Neural progenitor cell (in vitro differentiated cells): ENCODE measurements around the gene GLT6D1. TPM values are rescaled to one million over a fixed set of nuclear protein-coding genes. Genes with fewer than 3 reads are reported as not detected.

Experiments
- DNase-seq: peaks from one replicate; pipeline ENCODE4 v3.0.0-alpha.2; 2016; ENCODE audit warnings: low spot score
- H2AFZ ChIP-seq: fragments of 200-600 bp; sonication (generic); replicated peaks from 2 replicates; pipeline ENCODE4 v1.6.1; 2016; ENCODE audit warnings: antibody characterized with exemption
- H3F3A ChIP-seq: fragments of 200-600 bp; sonication (generic); 2 replicates; pipeline ENCODE4 v1.6.1; 2016; ENCODE audit warnings: antibody characterized with exemption, low read depth
- H3K27ac ChIP-seq: fragments of 200-600 bp; sonication (generic); 2 replicates; pipeline ENCODE4 v1.5.1; 2016; ENCODE audit warnings: mild to moderate bottlenecking
- H3K27me3 ChIP-seq: fragments of 200-600 bp; sonication (generic); 2 replicates; pipeline ENCODE4 v1.6.1; 2016; ENCODE audit warnings: mild to moderate bottlenecking, moderate library complexity
- H3K36me3 ChIP-seq: fragments of 200-600 bp; sonication (generic); 2 replicates; pipeline ENCODE4 v1.5.1; 2016
- H3K4me1 ChIP-seq: fragments of 200-600 bp; sonication (generic); 2 replicates; pipeline ENCODE4 v1.6.1; 2016; ENCODE audit warnings: mixed run types
- H3K4me2 ChIP-seq: fragments of 200-600 bp; sonication (generic); 2 replicates; pipeline ENCODE4 v1.6.1; 2016
- H3K4me3 ChIP-seq: fragments of 200-600 bp; sonication (generic); 2 replicates; pipeline ENCODE4 v1.5.1; 2016
- H3K79me2 ChIP-seq: fragments of 200-600 bp; sonication (generic); 2 replicates; pipeline ENCODE4 v1.6.1; 2016; ENCODE audit warnings: low read depth
- H3K9ac ChIP-seq: fragments of 200-600 bp; sonication (generic); 2 replicates; pipeline ENCODE4 v1.6.1; 2016
- H3K9me3 ChIP-seq: fragments of 200-600 bp; sonication (generic); 2 replicates; pipeline ENCODE4 v1.5.1; 2016; ENCODE audit warnings: low read depth
- H4K20me1 ChIP-seq: fragments of 200-600 bp; sonication (generic); 2 replicates; pipeline ENCODE4 v1.6.1; 2016; ENCODE audit warnings: low read depth
- H3K27ac Mint-ChIP-seq: 3 replicates; pipeline ENCODE4 v1.8.0; 2021; ENCODE audit warnings: mixed read lengths
- H3K27me3 Mint-ChIP-seq: 2 replicates; pipeline ENCODE4 v1.8.0; 2022; ENCODE audit warnings: low read depth, mild to moderate bottlenecking, inconsistent platforms, moderate library complexity, mixed read lengths; ENCODE audit not compliant: insufficient read depth
- H3K36me3 Mint-ChIP-seq: 3 replicates; pipeline ENCODE4 v1.8.0; 2021; ENCODE audit warnings: mixed read lengths
- H3K4me1 Mint-ChIP-seq: 3 replicates; pipeline ENCODE4 v1.8.0; 2021; ENCODE audit warnings: mixed read lengths
- H3K4me3 Mint-ChIP-seq: 3 replicates; pipeline ENCODE4 v1.8.0; 2021; ENCODE audit warnings: mild to moderate bottlenecking, moderate library complexity, mixed read lengths
- H3K9me3 Mint-ChIP-seq: 3 replicates; pipeline ENCODE4 v1.8.0; 2020; ENCODE audit warnings: mixed read lengths
- CTCF ChIP-seq: fragments of 200-600 bp; sonication (generic); IDR thresholded peaks from 2 replicates; pipeline ENCODE4 v1.5.1; 2017; ENCODE audit warnings: antibody characterized with exemption, mild to moderate bottlenecking
- EZH2 ChIP-seq: fragments of 200-600 bp; sonication (generic); IDR thresholded peaks from 2 replicates; pipeline ENCODE4 v1.6.1; 2017; ENCODE audit warnings: antibody characterized with exemption, mild to moderate bottlenecking, moderate library complexity
- EZH2phosphoT487 ChIP-seq: fragments of 200-600 bp; sonication (generic); IDR thresholded peaks from 2 replicates; pipeline ENCODE4 v1.6.1; 2017; ENCODE audit warnings: antibody characterized with exemption
- total RNA-seq: library from RNA; depleted of rRNA; stranded (reverse); fragments of >200 nt; gene quantifications from 2 replicates; pipeline ENCODE4 v1.2.3, GENCODE V29; 2015; ENCODE audit warnings: low replicate concordance

GLT6D1 gene
- total RNA-seq, 1 donor from 2014 or later = 0.80 TPM

GRCh38 chr9:135574943-135575342 is 64.4 kb downstream of the GLT6D1 start:
- Histone ChIP-seq H3K27ac (no peak overlapping the region), H3K4me1 (no peaks in the 10 kb centered on the region), H3K27me3 (no peaks in the 10 kb centered on the region), H3K4me3 (no peak overlapping the region), H3F3A (no peaks in the 10 kb centered on the region), H3K9ac (no peak overlapping the region), H2AFZ (no peak overlapping the region), H3K36me3 (no peaks in the 10 kb centered on the region), H4K20me1 (no peaks in the 10 kb centered on the region), H3K4me2 (no peak overlapping the region), H3K9me3 (no peaks in the 10 kb centered on the region), H3K79me2 (no peaks in the 10 kb centered on the region)
- Mint-ChIP-seq H3K36me3 (no peaks in the 10 kb centered on the region), H3K4me3 (no peak overlapping the region), H3K27me3 (no peaks in the 10 kb centered on the region), H3K4me1 (no peaks in the 10 kb centered on the region), H3K9me3 (no peaks in the 10 kb centered on the region), H3K27ac (no peak overlapping the region)
- no peak for TF ChIP-seq CTCF
- no peak for TF ChIP-seq EZH2
- TF ChIP-seq EZH2phosphoT487 = no peak
- no peak for DNase-seq

GRCh38 chr9:135574331-135574730 is 65.0 kb downstream of the GLT6D1 start:
- Mint-ChIP-seq H3K4me1 (no peaks in the 10 kb centered on the region), H3K4me3 (no peak overlapping the region), H3K9me3 (peaks cover 3% of the 10 kb centered on the region), H3K36me3 (no peaks in the 10 kb centered on the region), H3K27me3 (no peaks in the 10 kb centered on the region), H3K27ac (no peak overlapping the region)
- H2AFZ ChIP-seq = no peak overlapping the region
- H3K79me2 ChIP-seq = no peaks in the 10 kb centered on the region
- H3K27me3 ChIP-seq = no peaks in the 10 kb centered on the region
- no peak overlapping the region for H3K9ac ChIP-seq
- H3K36me3 ChIP-seq = no peaks in the 10 kb centered on the region
- H3F3A ChIP-seq = no peaks in the 10 kb centered on the region
- no peaks in the 10 kb centered on the region for H3K4me1 ChIP-seq
- H4K20me1 ChIP-seq = no peaks in the 10 kb centered on the region
- H3K27ac ChIP-seq = no peak overlapping the region
- H3K9me3 ChIP-seq = no peaks in the 10 kb centered on the region
- no peak overlapping the region for H3K4me3 ChIP-seq
- TF ChIP-seq CTCF = no peak
- no peak for TF ChIP-seq EZH2phosphoT487
- no peak for TF ChIP-seq EZH2
- H3K4me2 ChIP-seq = no peak overlapping the region
- DNase-seq = no peak

Other genes with a start within 250 kb of the GLT6D1 start
- 23.0 and 48.7 TPM in 2 replicates for gene PPP1R26, start 159.8 kb downstream of the GLT6D1 start, total RNA-seq
- gene MRPS2, start 138.9 kb downstream of the GLT6D1 start, total RNA-seq = 23.4 and 43.4 TPM in 2 replicates
- not detected in 2 replicates for gene LCN1, start 118.1 kb downstream of the GLT6D1 start, total RNA-seq
- not detected in 2 replicates for gene OBP2A, start 93.4 kb downstream of the GLT6D1 start, total RNA-seq
- gene PAEP, start 77.8 kb downstream of the GLT6D1 start, total RNA-seq = not detected in 2 replicates
- 2.4 and 6.6 TPM in 2 replicates for gene LCN9, start 23.8 kb upstream of the GLT6D1 start, total RNA-seq
- gene SOHLH1, start 59.9 kb upstream of the GLT6D1 start, total RNA-seq = not detected in 2 replicates
- gene KCNT1, start 62.6 kb upstream of the GLT6D1 start, total RNA-seq = not detected in 2 replicates